Colonic mucosa (tissue), 4 donors: ENCODE measurements around the gene FAM78A. TPM values are rescaled to one million over a fixed set of nuclear protein-coding genes. Genes with fewer than 3 reads are reported as not detected.
"Not testable (repeated sequence)": the region's sequence is repeated elsewhere in the genome, so short reads cannot be mapped to it uniquely, and the experiment has no call there.

Experiments used
- DNase-seq: peaks from one replicate; pipeline ENCODE4 v3.0.0-alpha.2; 2020
- H3K27ac ChIP-seq: fragments of 200-600 bp; one replicate; pipeline ENCODE4 v1.8.0; 2021
- H3K27me3 ChIP-seq: fragments of 200-600 bp; one replicate; pipeline ENCODE4 v1.8.0; 2021
- H3K36me3 ChIP-seq: fragments of 200-600 bp; one replicate; pipeline ENCODE4 v1.8.0; 2021
- H3K4me1 ChIP-seq: fragments of 200-600 bp; one replicate; pipeline ENCODE4 v1.8.0; 2021; ENCODE audit warnings: mild to moderate bottlenecking
- H3K4me3 ChIP-seq: fragments of 200-600 bp; one replicate; pipeline ENCODE4 v1.8.0; 2021
- H3K9ac ChIP-seq, 2 donors: one replicate each; pipeline ENCODE4 v1.7.0; 2013; ENCODE audit warnings: control low read depth in 2 of 2, low read depth in 2 of 2, low read length in 2 of 2
- H3K9me3 ChIP-seq: fragments of 200-600 bp; one replicate; pipeline ENCODE4 v1.8.0; 2021
- intact Hi-C: fragments of 100-400 bp; cut with DNase I; formaldehyde crosslinking; loops from one replicate; pipeline ENCODE4 v1.14.1; 2022
- total RNA-seq, 2 donors: library from RNA; stranded (reverse); fragmentation: NEBNext Ultra II Directional in 1 of 2; extraction: Animal tissue kit (Norgen Biotek cat#: 25700) in 1 of 2; gene quantifications; one replicate each; pipeline ENCODE4 v1.2.1, GENCODE V29; 2021
- TF ChIP-seq, protein P1 (sequence below): fragments of 200-600 bp; IDR thresholded peaks from one replicate; pipeline ENCODE4 v1.8.0; 2022; ENCODE audit warnings: antibody characterized with exemption, mild to moderate bottlenecking
- donor health status: healthy.
- donor health status: DM: no; HTN: no; CAD: no.
- donor health status: DM: no; HTN: no; CAD: no.

The FAM78A gene
- total RNA-seq, 2 donors from 2014 or later: 1.5 to 2.0 TPM

DNA sequence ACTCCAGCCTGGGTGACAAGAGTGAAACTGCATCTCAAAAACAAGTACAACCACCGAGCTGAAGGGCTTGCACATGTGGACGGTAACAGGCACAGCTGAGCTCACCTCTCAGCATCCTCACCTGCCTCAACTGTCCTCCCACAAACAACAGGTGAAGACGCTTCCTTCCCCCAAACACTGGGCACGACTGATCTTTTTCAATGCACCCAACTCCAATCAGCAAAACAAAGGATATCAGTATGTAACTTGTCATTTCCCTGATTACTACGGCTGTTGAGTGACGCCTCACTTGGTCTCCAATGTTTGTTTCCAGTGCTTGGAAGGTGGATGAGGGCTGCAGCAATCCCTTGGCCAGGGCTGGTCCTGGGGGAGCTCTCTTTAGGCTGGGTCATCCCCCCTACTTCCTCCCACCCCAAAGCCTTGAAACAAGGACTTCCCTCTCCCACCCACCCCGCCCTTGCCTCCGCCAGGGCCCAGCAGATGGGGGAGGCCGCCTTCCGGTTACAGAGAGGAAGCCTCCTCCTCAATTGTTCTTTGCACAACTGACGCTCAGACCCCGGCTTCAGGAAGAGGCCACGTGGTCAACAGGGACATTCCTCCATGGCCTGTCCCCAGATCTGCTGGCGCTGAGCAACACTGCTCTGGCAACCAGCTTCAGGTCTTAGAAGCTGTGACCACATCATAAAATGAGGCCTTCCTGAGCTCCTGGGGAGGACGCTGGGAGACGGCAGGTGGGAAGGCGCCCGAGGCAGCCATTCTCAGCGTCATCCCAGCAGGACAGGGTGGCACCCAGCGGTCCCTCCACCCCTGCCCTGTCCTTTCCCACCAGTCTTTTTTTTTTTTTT, 5.9 kb downstream of the FAM78A start:
- Histone ChIP-seq H3K4me3 (no peak overlapping the region), H3K27me3 (no peaks in the 10 kb centered on the region), H3K9ac (peak overlapping the region in 1 of 2 donors; percentile 26), H3K36me3 (no peaks in the 10 kb centered on the region), H3K27ac (peak overlapping the region; percentile 75), H3K4me1 (no peaks in the 10 kb centered on the region), H3K9me3 (no peaks in the 10 kb centered on the region)
- no peak for DNase-seq
- TF ChIP-seq, protein P1, sequence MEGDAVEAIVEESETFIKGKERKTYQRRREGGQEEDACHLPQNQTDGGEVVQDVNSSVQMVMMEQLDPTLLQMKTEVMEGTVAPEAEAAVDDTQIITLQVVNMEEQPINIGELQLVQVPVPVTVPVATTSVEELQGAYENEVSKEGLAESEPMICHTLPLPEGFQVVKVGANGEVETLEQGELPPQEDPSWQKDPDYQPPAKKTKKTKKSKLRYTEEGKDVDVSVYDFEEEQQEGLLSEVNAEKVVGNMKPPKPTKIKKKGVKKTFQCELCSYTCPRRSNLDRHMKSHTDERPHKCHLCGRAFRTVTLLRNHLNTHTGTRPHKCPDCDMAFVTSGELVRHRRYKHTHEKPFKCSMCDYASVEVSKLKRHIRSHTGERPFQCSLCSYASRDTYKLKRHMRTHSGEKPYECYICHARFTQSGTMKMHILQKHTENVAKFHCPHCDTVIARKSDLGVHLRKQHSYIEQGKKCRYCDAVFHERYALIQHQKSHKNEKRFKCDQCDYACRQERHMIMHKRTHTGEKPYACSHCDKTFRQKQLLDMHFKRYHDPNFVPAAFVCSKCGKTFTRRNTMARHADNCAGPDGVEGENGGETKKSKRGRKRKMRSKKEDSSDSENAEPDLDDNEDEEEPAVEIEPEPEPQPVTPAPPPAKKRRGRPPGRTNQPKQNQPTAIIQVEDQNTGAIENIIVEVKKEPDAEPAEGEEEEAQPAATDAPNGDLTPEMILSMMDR: no peak
- intact Hi-C loops: no loop called here

DNA sequence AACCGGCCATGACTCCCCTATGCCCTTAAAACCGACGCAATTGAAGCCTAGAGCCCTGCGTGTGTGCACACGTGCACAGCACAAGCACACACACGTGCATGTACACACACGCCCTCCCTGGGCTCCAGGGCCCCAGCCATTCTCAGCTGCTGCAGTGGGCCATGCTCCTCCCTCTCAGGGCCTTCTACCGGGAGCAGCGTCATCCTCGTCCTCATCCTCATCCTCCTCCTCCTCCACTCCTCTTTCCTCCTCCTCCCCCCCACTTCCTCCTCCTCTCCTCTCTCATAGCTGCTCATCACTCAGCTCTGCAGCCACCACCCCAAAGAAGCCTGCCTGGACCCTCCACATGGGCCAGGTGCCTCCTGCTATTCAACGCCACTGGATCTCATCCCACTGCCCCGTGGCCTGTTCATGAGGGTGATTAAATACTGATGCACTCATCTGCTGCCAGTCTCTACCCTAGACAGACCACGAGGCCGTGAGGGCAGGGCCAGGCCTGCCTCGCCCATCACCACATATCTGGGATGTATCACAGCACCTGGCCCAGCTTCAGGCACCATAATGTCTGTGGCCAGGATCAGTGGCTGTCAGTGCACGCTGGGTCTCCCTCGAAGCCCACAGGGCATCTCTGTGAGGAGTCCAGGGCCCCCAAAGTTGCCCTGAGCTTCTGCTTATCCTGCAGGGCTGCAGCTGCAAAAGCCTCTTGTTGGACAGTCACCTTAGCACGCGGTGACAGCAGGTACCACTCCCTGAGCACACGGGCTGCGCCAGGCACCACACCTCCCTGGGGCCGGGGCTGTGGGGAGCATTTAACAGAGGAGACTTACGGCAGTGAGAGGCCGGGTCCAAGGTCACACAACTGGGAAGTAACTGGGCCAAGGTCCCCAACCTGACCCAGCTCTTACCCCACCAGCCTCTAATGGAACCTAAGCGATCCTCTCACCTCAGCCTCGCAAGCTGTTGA, 9.8 kb downstream of the FAM78A start:
- Histone ChIP-seq H3K9ac (peak overlapping the region in 1 of 2 donors; percentile 40), H3K9me3 (no peaks in the 10 kb centered on the region), H3K27me3 (no peaks in the 10 kb centered on the region), H3K27ac (peak overlapping the region; percentile 27), H3K4me3 (no peak overlapping the region), H3K36me3 (no peaks in the 10 kb centered on the region), H3K4me1 (no peaks in the 10 kb centered on the region)
- intact Hi-C loops: no loop called here
- no peak for DNase-seq
- TF ChIP-seq, protein P1: no peak

DNA sequence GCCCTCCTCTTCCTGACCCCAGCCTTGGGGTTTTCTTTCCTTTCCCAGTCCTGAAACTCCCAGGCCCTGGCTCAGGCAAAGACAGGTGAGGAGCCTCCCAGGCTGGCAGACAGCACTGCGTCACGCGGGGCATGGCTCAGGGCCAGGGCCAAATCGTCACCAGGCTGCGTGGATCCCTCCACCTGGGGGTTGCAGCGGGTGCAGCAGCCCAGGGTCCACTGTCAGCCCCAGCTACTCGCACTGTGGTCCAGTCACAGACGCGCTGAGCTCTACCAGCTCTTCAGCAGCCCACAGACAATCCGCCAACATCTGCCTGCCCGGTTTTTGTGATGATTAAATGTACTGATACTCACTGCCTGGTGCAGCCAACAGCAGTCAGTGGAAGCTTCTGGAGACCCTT, 12.1 kb downstream of the FAM78A start:
- Histone ChIP-seq H3K36me3 (no peaks in the 10 kb centered on the region), H3K27me3 (no peaks in the 10 kb centered on the region), H3K27ac (no peak overlapping the region), H3K9ac (no peak overlapping the region), H3K4me3 (no peak overlapping the region), H3K4me1 (no peaks in the 10 kb centered on the region), H3K9me3 (no peaks in the 10 kb centered on the region)
- TF ChIP-seq, protein P1: no peak
- intact Hi-C loops: no loop called here
- DNase-seq: no peak

DNA sequence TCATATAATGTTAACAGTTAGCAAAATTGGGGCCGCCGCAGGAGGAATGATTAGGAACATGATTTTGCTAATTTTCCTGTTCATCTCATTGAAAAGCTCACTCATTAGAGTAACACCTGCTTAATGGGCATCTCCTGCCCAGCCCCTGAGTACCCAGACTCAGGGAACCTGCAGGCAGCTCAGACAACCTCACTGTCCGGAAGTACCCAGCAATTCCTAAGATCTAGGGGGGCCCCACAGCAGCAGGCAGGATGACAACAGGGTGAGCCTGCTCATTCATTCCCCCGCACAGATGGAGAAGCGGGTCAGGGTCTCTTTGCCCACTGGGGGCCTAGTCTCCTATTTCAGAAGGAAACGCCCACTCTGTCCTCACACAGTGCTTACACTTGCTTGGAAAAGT, 12.6 kb downstream of the FAM78A start:
- DNase-seq: no peak
- Histone ChIP-seq H3K9ac (no peak overlapping the region), H3K4me3 (no peak overlapping the region), H3K27ac (no peak overlapping the region), H3K9me3 (no peaks in the 10 kb centered on the region), H3K27me3 (no peaks in the 10 kb centered on the region), H3K4me1 (no peaks in the 10 kb centered on the region), H3K36me3 (no peaks in the 10 kb centered on the region)
- TF ChIP-seq, protein P1: no peak
- intact Hi-C loops: no loop called here

- H3K9ac ChIP-seq, H3K4me1 ChIP-seq, H3K36me3 ChIP-seq, H3K27me3 ChIP-seq, DNase-seq, intact Hi-C loops, H3K4me3 ChIP-seq, H3K9me3 ChIP-seq, H3K27ac ChIP-seq: not testable (repeated sequence)
Observed at GRCh38 chr9:131263033-131263343, 13.3 kb downstream of the FAM78A start.
